ENCODE results near the gene OR51F1. TPM values are rescaled to one million over a fixed set of nuclear protein-coding genes. Genes with fewer than 3 reads are reported as not detected.

OR51F1 gene
- total RNA-seq, 4 donors from 2014 or later: not detected

DNA sequence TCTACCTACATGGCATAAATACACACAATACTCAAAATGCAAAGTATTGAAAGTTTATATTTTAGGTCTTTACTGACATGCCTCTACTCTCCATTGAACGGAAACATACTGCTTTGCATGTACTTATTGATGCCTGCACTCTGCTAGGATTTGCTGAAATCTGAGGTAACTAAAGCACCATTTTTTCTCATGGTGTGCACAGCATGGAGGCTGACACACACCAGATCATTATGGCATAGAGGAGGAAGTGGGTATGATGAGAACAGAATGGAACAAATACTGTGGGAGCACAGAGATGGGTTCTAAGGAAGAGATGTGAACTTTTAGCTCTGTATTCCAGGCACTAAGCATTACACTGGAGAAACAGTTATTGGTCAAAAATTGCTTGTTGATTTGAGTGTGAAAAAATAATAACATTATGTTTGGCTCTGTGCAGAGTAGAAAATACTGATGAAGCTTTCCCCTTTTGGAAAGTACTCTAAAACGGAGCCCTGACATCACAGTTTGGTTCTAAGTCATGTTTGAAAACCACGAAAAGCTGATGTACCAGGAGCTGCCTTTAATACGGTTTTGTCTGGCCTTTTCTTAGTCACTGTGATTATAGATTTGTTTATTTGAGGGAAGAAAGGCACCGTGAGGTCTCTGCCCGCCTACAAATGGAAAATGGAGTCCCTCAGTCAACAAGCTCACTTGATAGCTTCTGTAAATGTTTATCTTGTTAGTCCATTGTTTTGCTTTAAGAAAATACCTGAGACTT lies 28.9 kb upstream of the OR51F1 start:
- Histone ChIP-seq H3K9me3 (no peaks in the 10 kb centered on the region), H3K27me3 (no peaks in the 10 kb centered on the region), H3K4me1 (no peaks in the 10 kb centered on the region), H3K27ac (replicated peaks in 1 of 4) (no peak overlapping the region), H3K4me3 (no peak overlapping the region), H3K36me3 (no peaks in the 10 kb centered on the region)
- no peak for DNase-seq (ENCODE audit: extremely low spot score)
- intact Hi-C loops (cut with DNase I): no loop called here
- 74% methylated on average over 6 of the region's 6 CpGs for WGBS
- no peak for TF ChIP-seq POLR2AphosphoS5 (IDR thresholded peaks at IDR 0.05)
- no peak for TF ChIP-seq EP300 (IDR thresholded peaks at IDR 0.05)
- no peak for TF ChIP-seq POLR2A (IDR thresholded peaks at IDR 0.05; ENCODE audit: low read depth)
- TF ChIP-seq, protein P1, sequence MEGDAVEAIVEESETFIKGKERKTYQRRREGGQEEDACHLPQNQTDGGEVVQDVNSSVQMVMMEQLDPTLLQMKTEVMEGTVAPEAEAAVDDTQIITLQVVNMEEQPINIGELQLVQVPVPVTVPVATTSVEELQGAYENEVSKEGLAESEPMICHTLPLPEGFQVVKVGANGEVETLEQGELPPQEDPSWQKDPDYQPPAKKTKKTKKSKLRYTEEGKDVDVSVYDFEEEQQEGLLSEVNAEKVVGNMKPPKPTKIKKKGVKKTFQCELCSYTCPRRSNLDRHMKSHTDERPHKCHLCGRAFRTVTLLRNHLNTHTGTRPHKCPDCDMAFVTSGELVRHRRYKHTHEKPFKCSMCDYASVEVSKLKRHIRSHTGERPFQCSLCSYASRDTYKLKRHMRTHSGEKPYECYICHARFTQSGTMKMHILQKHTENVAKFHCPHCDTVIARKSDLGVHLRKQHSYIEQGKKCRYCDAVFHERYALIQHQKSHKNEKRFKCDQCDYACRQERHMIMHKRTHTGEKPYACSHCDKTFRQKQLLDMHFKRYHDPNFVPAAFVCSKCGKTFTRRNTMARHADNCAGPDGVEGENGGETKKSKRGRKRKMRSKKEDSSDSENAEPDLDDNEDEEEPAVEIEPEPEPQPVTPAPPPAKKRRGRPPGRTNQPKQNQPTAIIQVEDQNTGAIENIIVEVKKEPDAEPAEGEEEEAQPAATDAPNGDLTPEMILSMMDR (IDR thresholded peaks at IDR 0.05): no peak

DNA sequence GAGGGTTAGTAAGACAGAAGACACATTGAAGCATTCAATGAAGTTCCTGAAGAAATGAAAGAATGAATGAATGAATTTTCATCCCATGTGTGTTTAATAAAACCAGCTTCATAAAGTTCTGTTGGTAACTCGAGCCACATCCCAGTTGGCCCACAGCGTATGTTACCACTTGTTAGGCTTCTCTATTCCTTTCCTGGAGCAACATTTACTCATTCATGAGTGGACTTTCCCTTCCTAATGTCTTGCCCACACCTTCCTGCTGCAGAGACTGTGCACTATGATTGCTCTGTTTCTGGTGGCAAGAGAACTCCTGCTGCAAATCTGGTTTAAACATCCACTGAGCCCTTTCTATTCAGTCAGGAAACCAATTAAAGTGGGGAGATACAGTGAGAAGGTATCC lies 27.5 kb upstream of the OR51F1 start:
- Histone ChIP-seq H3K9me3 (no peaks in the 10 kb centered on the region), H3K27me3 (no peaks in the 10 kb centered on the region), H3K4me1 (no peaks in the 10 kb centered on the region), H3K27ac (replicated peaks in 1 of 4) (no peak overlapping the region), H3K36me3 (no peaks in the 10 kb centered on the region), H3K4me3 (no peak overlapping the region)
- TF ChIP-seq, protein P1 (IDR thresholded peaks at IDR 0.05): no peak
- TF ChIP-seq POLR2A (IDR thresholded peaks at IDR 0.05; ENCODE audit: low read depth) (no peak), POLR2AphosphoS5 (IDR thresholded peaks at IDR 0.05) (no peak), EP300 (IDR thresholded peaks at IDR 0.05) (no peak)
- 55% methylated on average over 1 of the region's 2 CpGs for WGBS
- no peak for DNase-seq (ENCODE audit: extremely low spot score)
- intact Hi-C loops (cut with DNase I): no loop called here

- intact Hi-C loops (cut with DNase I): no loop called here
- Histone ChIP-seq H3K4me3 (no peak overlapping the region), H3K27ac (replicated peaks in 1 of 4) (no peak overlapping the region), H3K4me1 (no peaks in the 10 kb centered on the region), H3K27me3 (no peaks in the 10 kb centered on the region), H3K36me3 (no peaks in the 10 kb centered on the region), H3K9me3 (no peaks in the 10 kb centered on the region)
- WGBS: 33% methylated on average over 1 of the region's 1 CpG
- DNase-seq (ENCODE audit: extremely low spot score): no peak
- TF ChIP-seq POLR2A (IDR thresholded peaks at IDR 0.05; ENCODE audit: low read depth) (no peak), POLR2AphosphoS5 (IDR thresholded peaks at IDR 0.05) (no peak), EP300 (IDR thresholded peaks at IDR 0.05) (no peak)
- TF ChIP-seq, protein P1 (IDR thresholded peaks at IDR 0.05): no peak
Observed at GRCh38 chr11:4782454-4782853, 12.7 kb upstream of the OR51F1 start.

DNA sequence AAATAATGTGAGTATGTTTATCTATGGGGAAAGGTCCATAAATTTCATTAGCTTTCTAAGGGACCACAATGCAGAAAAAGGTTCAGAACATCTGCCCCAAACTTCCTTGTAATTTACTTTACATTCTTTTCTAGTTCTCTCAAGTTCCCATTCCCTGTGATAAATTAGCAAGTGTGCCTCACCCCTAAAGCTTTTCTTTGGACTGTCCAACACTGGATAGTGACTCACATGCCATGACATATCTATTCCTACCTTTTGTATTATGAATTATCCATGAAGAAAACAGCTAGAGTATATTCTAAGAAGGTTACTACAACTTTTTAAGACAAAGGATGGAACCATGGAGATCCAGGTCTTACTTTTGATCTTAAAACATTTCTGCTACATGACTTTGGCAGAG lies 1.6 kb downstream of the OR51F1 start:
- H3K27ac ChIP-seq (replicated peaks in 1 of 4): no peak overlapping the region
- no peaks in the 10 kb centered on the region for H3K27me3 ChIP-seq
- no peaks in the 10 kb centered on the region for H3K9me3 ChIP-seq
- H3K36me3 ChIP-seq: no peaks in the 10 kb centered on the region
- no peaks in the 10 kb centered on the region for H3K4me1 ChIP-seq
- DNase-seq (ENCODE audit: extremely low spot score): no peak
- no peak overlapping the region for H3K4me3 ChIP-seq
- no peak for TF ChIP-seq EP300 (IDR thresholded peaks at IDR 0.05)
- TF ChIP-seq, protein P1 (IDR thresholded peaks at IDR 0.05): no peak
- TF ChIP-seq POLR2AphosphoS5 (IDR thresholded peaks at IDR 0.05): no peak
- TF ChIP-seq POLR2A (IDR thresholded peaks at IDR 0.05; ENCODE audit: low read depth): no peak
- intact Hi-C loops (cut with DNase I): no loop called here

Data from esophagus muscularis mucosa (tissue), 4 donors.